Testis (tissue), 2 donors: Measurements from ENCODE around the gene NKAIN4.

Experiments
- POLR2A ChIP-seq: fragments of 450-650 bp; IDR thresholded peaks from one replicate; pipeline ENCODE4 v1.6.1; 2017; ENCODE audit warnings: antibody characterized with exemption, mild to moderate bottlenecking, moderate library complexity
- TF ChIP-seq, protein P1 (sequence below), 3 experiments: fragments of 450-650 bp in 2 of 3; fragments of 200-600 bp in 1 of 3; sonication (generic) in 1 of 3; IDR thresholded peaks; one replicate each; pipeline ENCODE4 v1.5.1; 2016 to 2019; ENCODE audit warnings: antibody characterized with exemption in 3 of 3, mild to moderate bottlenecking in 2 of 3, moderate library complexity in 1 of 3

DNA sequence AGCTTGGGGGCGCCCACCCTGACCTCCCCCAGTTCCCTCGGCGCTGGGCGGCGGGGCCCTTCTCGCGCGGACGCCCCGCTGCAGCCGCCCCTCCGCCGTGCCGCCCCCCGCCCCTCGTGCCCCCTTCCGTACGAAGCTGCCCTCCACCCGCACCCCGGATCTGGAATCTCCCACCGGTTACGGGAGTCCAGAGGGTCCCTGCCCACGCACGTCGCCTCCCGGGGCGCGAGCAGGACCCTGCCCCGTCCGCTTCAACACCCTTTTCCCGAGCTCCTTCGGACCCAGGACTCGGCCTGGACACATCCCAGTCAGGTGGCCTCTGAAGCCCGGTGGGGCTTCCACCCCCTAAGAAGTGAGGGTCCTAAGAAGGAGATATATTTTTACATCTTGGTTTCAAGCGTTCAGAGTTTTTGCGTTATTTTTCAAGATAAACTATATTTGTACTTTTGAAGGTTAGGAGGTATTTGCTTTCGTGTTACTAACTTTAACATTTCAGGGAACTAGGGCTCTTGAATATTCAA, 18.9 kb upstream of the NKAIN4 start:
- TF ChIP-seq, protein P1, sequence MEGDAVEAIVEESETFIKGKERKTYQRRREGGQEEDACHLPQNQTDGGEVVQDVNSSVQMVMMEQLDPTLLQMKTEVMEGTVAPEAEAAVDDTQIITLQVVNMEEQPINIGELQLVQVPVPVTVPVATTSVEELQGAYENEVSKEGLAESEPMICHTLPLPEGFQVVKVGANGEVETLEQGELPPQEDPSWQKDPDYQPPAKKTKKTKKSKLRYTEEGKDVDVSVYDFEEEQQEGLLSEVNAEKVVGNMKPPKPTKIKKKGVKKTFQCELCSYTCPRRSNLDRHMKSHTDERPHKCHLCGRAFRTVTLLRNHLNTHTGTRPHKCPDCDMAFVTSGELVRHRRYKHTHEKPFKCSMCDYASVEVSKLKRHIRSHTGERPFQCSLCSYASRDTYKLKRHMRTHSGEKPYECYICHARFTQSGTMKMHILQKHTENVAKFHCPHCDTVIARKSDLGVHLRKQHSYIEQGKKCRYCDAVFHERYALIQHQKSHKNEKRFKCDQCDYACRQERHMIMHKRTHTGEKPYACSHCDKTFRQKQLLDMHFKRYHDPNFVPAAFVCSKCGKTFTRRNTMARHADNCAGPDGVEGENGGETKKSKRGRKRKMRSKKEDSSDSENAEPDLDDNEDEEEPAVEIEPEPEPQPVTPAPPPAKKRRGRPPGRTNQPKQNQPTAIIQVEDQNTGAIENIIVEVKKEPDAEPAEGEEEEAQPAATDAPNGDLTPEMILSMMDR (IDR thresholded peaks at IDR 0.05) = no peak
- no peak for TF ChIP-seq POLR2A
